8988T (cell line): ENCODE results near the gene MXD4.

Experiments used
- DNase-seq: peaks from one replicate; pipeline ENCODE4 v3.0.0; 2011

Gene MXD4

GRCh38 chr4:2274320-2275043, 12.6 kb upstream of the MXD4 start:
- DNase-seq: no peak

DNA sequence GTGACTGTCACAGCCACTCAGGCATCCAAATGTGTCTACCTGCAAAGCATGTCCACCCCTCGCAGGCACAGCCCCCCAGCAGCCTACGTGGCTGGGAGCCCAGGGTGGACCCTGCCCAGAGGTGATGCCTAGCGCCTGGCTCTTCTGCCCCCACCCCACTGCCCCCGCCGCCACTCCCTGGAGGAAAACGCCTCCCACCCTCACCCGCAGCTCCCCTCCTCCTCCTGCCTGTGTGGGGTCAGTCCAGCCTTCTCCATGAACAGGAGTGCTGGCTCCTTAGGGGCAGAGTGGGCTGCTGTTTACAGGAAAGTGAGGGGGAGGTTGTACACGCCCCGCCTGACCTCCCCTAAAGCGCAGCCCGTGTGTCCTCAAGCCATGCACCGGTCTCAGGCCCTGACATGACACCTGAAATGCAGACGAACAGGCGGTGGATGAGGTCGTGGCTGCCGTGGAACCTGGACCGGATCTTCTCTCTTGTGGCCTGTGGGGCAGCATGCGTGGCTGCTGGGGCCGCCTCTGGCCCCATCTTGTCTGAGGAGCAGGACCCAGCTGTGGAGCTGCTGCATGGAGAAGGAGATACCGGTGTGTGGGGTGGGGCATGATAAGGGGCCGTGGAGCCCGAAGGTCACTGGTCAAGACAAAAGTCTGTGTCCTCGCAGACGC, 11.9 kb upstream of the MXD4 start:
- DNase-seq: no peak

- no peak for DNase-seq
Observed at GRCh38 chr4:2273221-2273620, 11.3 kb upstream of the MXD4 start.

- no peak for DNase-seq
Observed at GRCh38 chr4:2272828-2273120, 10.9 kb upstream of the MXD4 start.

GRCh38 chr4:2272026-2272827, 10.3 kb upstream of the MXD4 start:
- no peak for DNase-seq

DNA sequence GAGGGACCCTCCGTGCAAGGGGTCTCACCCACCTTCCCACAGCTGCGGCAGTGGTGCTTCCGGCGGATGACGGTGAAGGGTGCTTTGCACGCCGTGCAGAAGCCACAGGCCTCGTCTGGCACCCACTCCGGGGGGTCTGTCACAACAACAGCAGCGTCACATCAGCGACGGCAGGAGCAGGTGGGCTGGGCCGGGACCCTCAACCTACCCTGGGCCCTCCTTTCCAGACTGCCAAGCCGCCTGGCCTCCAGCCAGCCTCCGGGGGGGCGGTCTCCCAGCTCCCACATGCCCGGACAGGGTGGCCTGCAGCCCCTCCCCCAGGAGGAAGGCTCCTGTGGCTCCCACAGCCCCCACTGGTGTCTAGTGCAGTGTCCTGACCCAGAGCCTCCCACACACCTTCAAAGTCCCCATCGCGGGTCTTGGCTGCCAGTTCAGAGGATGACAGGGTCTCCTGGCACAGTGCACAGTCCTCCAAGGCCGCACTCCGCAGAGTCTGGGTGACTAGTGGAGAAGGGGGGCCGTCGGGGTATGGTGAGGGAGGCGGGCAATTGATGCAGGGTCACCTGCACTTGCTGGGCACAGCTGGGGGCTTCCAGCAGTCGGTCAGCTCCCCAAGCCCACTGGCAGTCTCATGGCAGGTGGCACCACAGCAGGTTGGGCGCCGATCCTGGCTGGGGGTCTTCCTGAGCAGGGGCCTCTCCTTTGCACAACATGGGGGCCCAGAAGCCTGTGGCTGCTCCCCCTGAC, 9.5 kb upstream of the MXD4 start:
- no peak for DNase-seq

DNA sequence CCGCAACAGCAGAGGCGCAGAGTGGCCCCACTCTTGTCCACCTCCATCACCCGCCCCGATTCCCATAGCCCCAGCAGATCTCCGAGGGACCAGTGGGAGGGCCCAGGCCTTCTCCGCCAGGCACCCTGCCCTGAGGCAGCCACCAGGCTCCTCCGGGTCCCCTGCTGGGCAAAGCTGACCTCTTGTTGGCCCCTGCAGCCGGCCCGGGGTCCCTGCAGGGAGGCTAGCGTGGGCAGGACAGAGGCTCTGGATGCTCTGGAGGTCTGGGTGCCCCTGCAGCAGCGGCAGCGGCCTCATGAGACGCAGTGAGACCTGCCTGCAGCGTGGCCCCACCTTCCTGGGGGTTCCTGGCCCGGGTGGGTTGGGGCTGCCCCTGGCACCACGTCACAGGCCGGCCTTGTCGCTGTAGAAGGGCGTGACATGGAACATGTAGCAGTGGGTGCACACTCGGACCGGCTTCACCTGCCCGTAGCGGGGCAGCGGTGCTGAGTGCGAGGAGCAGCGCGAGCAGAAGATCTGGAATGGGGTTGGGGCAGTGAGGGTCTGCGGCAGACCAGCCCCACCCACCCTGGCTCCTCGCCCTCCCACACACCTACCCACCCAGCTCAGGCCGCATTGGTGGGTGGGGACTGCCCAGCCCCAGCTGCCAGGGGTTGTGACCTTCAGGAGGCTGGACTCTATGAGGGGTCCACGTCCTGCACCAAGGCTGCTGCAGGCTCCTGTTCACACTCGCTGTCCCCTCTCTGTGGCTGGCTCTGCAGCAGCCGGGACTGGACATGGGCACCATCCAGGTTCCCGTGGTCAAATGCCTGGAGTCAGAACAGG, 8.6 kb upstream of the MXD4 start:
- no peak for DNase-seq

DNA sequence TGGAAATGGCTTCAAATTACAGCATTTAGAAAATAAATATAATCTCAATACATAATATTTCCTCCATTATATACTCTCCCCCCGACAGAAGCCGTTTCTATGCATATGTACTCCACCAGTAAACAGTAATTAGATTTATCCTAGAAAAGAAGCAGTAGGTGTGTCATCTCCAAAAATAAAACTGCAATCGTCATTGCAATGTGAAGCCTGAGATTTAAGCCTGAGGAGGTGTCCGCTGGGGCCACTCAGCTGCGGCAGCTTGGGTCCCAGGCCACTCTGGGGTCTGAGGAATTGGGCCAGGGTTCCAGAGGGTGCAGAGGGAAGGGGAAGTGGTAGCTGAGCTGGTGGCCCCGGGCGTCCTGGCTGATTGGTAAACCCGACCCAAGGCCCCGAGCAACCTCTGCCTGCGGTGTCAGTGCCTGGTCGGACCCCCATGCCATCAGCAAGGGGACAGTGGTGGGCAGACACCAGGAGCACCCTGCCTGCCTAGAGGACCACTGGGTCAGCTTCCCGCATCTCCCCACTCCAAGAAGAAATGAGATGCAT, 7.8 kb upstream of the MXD4 start:
- no peak for DNase-seq

DNA sequence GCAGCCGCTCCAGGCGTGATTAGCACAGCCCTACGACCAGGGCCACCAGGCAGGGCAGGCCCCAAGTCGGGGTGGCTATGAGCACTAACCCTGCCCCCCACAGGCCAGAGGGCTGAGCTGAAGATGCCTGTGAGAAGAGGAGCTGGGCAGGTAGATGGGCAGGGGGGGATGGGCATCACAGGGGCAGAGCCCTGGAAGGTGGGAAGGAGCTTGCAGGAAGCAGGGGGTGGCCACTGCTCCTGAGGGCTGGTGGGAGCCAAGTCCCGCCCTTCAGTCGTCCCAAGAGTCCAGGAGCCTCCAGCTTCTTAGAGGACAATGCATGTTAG, 7.3 kb upstream of the MXD4 start:
- DNase-seq: no peak

- no peak for DNase-seq
Observed at GRCh38 chr4:2268357-2269205, 6.7 kb upstream of the MXD4 start.

DNA sequence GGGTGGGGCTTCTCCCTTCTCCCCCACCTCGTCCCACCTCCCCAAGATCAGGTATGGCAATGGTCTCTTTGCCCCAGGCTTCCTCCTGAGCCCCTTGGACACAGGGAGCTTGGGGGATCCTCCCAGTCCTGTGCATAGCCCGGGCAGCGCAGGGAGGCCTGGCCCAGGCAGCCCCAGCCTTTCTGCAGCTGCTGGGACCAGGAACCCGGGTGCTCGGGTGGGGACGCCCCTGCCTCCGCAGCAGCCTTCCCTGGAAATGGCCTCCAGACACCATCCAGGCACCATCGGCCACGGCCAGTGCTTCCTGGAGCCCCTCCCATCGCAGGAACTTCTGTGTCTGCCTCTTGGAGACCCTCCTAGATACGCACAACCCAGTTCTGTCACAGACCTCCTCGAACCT, 5.9 kb upstream of the MXD4 start:
- no peak for DNase-seq

- no peak for DNase-seq
Observed at GRCh38 chr4:2267320-2267811, 5.5 kb upstream of the MXD4 start.

- no peak for DNase-seq
Observed at GRCh38 chr4:2266821-2267220, 4.9 kb upstream of the MXD4 start.

- no peak for DNase-seq
Observed at GRCh38 chr4:2266181-2266580, 4.3 kb upstream of the MXD4 start.

DNA sequence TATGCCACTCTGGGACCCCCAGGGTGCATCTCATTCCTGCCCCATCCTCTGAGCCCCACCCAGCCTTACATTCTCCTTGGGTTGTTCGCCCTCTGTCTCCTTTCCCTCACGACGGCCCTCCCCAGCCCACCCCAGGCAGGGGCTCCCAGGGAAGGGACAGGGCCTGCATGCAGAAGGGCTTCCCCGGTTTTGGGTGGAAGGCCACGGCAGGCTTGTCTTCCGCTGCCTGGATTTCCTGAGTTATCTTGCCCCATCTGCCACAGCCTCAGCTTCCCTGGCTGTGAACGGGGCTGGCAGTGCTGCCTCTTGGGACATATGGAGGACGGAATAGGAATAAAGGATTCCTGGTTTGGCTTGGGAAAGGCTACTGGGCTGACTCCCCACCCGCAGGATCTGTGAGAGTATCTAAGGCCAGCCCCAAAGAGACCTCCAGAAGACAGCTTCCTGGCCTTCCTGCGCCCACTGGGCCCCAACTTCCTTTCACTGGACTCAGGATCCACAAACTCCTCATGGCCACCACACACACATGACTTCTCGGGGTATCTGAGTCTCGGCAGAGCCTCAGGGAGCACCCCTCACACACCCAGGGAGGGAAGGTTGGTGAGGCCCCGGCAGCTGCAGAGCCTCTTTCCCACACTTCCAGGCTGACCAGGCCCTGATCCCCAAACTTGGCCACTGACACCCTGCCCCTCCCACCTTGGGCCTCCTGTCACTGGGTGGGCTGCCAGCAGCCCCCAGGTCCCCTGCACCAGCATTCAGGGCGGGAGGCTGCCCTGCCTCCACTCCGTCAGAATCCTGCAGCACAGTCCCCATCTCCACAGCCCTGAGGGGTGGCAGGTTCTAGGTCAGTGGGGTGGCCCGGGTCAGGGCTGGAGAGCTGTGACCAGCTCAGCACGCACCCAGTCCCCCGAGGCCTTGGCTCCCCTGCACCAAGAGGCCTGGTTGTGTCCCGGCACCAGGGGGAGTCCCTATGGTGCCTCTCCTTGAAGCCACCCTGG, 3.5 kb upstream of the MXD4 start:
- no peak for DNase-seq

GRCh38 chr4:2264481-2265041, 2.7 kb upstream of the MXD4 start:
- DNase-seq: no peak

DNA sequence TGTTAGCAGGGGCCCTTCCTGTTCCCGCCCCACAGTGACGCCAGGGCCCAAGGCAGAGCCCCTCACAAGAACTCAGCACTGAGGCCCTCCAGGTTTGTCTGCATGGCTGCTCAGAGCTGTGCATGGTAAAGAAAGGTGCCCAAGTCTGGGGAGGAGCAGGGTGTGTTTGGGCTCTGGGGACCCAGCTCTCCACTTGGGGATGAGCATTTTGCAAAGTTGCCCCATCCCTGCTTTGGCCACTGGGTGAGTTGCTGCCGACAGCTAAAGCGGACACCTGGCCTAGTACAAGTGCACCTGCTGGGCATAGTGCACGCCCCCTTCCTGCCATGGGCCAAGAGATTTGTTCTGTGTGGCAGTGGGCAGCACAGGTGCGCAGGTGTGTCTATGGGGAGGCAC, 2.0 kb upstream of the MXD4 start:
- DNase-seq: no peak

- DNase-seq: no peak
Observed at GRCh38 chr4:2262944-2263250, 988 bp upstream of the MXD4 start.

DNA sequence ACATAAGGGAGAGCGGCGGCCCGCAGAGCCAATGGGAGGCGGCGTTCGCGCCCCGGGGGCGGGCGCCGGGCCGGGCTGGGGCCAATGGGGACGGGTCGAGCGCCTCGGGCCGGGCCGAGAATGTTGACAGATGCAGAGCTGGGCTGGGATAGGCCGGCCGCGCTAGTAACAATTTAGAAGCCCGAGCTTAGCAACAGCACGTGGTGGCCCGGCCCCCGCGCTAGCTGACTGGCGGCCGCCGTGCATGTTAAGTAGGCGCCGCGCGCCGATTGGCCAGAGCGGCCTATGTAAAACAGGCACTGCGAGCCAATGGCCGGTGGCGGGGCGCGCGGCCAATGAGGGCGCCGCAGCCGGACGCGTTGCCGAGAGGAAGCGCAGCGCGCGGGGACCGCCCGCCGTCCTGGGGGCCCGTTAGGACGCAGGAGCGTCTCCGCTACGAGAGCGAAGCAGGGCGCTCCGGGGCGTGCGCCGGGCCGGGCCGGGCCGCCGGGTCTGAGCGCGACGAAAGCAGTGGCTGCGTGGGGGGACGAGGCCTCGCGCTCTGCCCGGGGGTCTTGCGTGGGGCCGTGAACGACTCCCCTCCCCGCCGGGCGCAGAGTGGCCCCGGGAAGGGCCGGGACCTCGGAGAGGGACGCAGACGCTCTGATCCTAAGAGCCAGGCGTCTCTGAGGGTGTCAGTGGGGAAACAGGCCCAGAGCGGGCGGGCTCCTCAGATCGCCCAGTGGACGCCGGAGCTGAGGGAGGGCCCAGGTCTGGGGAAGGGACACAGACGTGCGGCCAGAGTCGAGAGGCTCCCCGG, 435 bp upstream of the MXD4 start:
- DNase-seq: peak; percentile 98
